ENCODE measurements around the gene NHSL2. TPM values are rescaled to one million over a fixed set of nuclear protein-coding genes. Genes with fewer than 3 reads are reported as not detected.
A peak's percentile ranks its signal among the peaks of the same experiment; 100 is the strongest.
"Not testable (repeated sequence)": the region's sequence is repeated elsewhere in the genome, so short reads cannot be mapped to it uniquely, and the experiment has no call there.

Gene NHSL2
- total RNA-seq, 1 donor from 2014 or later, result 1.3 TPM

GRCh38 chrX:72145181-72145580 is 234.5 kb downstream of the NHSL2 start:
- DNase-seq (ENCODE audit: low spot score) (no peak), ATAC-seq (no peak)

- ATAC-seq (no peak), DNase-seq (ENCODE audit: low spot score) (no peak)
Observed at GRCh38 chrX:72146527-72146926, 235.9 kb downstream of the NHSL2 start.

- ATAC-seq, result no peak
- DNase-seq (ENCODE audit: low spot score), result no peak
Observed at GRCh38 chrX:72158773-72159172, 248.1 kb downstream of the NHSL2 start.

GRCh38 chrX:72159769-72160168 is 249.1 kb downstream of the NHSL2 start:
- no peak for ATAC-seq
- no peak for DNase-seq (ENCODE audit: low spot score)

- DNase-seq (ENCODE audit: low spot score) (no peak), ATAC-seq (no peak)
Observed at GRCh38 chrX:72165551-72165950, 254.9 kb downstream of the NHSL2 start.

GRCh38 chrX:72169008-72169728 is 258.5 kb downstream of the NHSL2 start:
- DNase-seq (ENCODE audit: low spot score), result no peak
- ATAC-seq, result no peak

- not testable (repeated sequence) for DNase-seq (ENCODE audit: low spot score); ATAC-seq
Observed at GRCh38 chrX:72176289-72176688, 265.6 kb downstream of the NHSL2 start.

- ATAC-seq (no peak), DNase-seq (ENCODE audit: low spot score) (no peak)
Observed at GRCh38 chrX:72176981-72177380, 266.3 kb downstream of the NHSL2 start.

- ATAC-seq (no peak), DNase-seq (ENCODE audit: low spot score) (no peak)
Observed at GRCh38 chrX:72180539-72180938, 269.9 kb downstream of the NHSL2 start.

- peak; percentile 92 for DNase-seq (ENCODE audit: low spot score)
- peak; percentile 98 for ATAC-seq
Observed at GRCh38 chrX:72181178-72182125, 270.8 kb downstream of the NHSL2 start, which contains the start of gene PIN4. TSS of gene PIN4 (plus strand) at chrX:72181757. CDS start at chrX:72181786, 29 bp downstream.

GRCh38 chrX:72182924-72183323 is 272.3 kb downstream of the NHSL2 start:
- DNase-seq (ENCODE audit: low spot score), result no peak
- no peak for ATAC-seq

- DNase-seq (ENCODE audit: low spot score) (no peak), ATAC-seq (no peak)
Observed at GRCh38 chrX:72201836-72202536, 291.3 kb downstream of the NHSL2 start.

Other genes with a start within 250 kb of the NHSL2 start
- not detected for gene CXorf49, start 192.6 kb upstream of the NHSL2 start, total RNA-seq
- not detected for gene CXorf49B, start 147.5 kb upstream of the NHSL2 start, total RNA-seq
- 3.1 TPM for gene RTL5, start 221.1 kb downstream of the NHSL2 start, total RNA-seq